KOPT-K1 (cell line): ENCODE data around the gene RABGAP1L.
A peak's percentile ranks its signal among the peaks of the same experiment; 100 is the strongest.
"Not testable (repeated sequence)": the region's sequence is repeated elsewhere in the genome, so short reads cannot be mapped to it uniquely, and the experiment has no call there.

ENCODE experiments used
- H3K27ac ChIP-seq: fragments of 200-600 bp; sonication (generic); 2 replicates; pipeline ENCODE4 v1.5.1; 2016; ENCODE audit warnings: antibody characterized with exemption, mild to moderate bottlenecking, low read depth, low read length; ENCODE audit not compliant: poor library complexity, severe bottlenecking
- H3K36me3 ChIP-seq: fragments of 200-600 bp; sonication (generic); 2 replicates; pipeline ENCODE4 v1.5.1; 2017; ENCODE audit warnings: antibody characterized with exemption, mild to moderate bottlenecking, low read length, moderate library complexity; ENCODE audit not compliant: insufficient read depth
- H3K9me3 ChIP-seq: fragments of 200-600 bp; sonication (generic); 2 replicates; pipeline ENCODE4 v1.5.1; 2017; ENCODE audit warnings: antibody characterized with exemption, low read length, mild to moderate bottlenecking; ENCODE audit not compliant: insufficient read depth, poor library complexity, severe bottlenecking

Gene RABGAP1L

DNA sequence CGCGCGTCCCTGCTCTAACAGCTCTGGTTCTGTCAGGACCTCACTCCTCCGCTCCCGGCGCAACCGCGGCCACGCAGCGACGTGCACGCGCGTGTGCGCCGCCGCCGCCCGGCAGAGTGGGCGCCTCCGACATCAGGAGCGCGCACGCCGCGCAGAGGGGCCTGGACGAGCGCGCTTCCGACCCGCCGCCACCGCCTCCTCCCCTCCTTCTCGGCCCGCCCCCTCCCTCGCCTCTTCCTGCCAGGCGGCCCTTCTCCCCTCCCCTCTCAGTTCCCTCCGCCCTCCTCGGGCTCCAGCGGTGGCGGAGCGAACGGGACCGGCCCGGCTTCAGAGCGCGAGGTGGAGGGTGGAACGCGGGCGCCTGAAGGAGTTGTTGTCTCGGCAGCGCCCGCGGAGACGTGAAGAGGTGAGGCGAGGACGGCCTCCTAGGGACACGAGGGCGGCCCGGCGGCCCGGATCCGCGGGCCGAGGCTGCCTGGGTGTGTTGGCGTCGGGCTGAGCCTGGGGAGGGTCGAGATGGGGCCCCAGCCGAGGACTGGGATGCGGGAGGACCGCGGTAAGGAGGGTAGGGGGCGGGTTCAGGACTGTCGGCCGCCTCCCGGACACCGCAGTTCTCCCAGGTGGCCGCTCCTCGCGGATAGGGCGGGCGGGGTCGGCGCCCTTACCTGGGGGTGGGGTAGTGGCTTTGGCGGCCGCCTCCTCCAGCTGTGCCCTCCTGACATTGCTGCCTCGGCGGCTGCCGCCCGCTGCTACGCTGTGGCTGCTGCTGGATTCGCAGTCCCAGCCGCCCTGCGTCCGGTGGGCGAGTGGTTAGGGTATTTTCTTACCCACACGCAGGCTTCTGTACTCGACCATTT lies at the start of gene RABGAP1L:
Gene RABGAP1L (plus strand): TSS at position 269 of the 857 bp plus-strand sequence.
- Histone ChIP-seq H3K36me3 (no peaks in the 10 kb centered on the region), H3K27ac (peak within 1 kb of the TSS; percentile 74), H3K9me3 (no peaks in the 10 kb centered on the region)

GRCh38 chr1:174110053-174110452 lies 49.3 kb upstream of the RABGAP1L start:
- Histone ChIP-seq H3K36me3 (no peaks in the 10 kb centered on the region), H3K27ac (no peak overlapping the region), H3K9me3 (no peaks in the 10 kb centered on the region)

DNA sequence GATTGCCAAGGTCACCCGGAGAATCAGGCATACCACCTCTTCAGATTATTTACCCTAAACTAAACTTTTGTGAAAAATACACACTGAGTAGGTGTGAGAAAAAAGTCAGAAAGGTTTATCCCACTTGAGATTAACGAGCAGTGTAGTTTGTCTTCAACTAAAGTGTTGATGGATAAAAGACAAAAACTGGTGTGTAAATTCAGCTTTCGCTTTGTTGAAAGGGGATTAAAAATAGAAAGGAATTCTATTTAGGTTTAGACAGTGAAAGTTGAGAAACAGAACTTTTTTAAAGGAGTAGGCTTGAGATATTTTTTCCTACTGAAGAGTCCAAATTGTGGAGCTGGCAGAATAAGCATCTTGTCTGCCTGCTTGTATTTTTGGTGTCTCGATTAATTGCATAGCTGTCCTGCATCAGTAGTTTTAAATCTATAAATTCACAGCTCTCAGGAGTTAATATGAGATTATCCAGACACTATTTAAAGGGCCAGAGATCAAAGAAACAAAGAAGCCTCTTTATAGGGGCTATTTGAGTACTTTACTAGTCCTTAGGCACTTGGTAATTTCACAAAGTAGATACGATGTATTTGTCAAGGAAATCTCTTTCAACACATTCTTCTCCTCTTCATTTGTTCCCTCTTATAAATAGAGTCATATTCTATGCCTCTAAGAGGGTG lies 46.7 kb upstream of the RABGAP1L start:
- H3K27ac ChIP-seq = no peak overlapping the region
- no peaks in the 10 kb centered on the region for H3K9me3 ChIP-seq

GRCh38 chr1:174114106-174114505 lies 45.2 kb upstream of the RABGAP1L start:
- Histone ChIP-seq H3K36me3 (no peaks in the 10 kb centered on the region), H3K9me3 (no peaks in the 10 kb centered on the region), H3K27ac (no peak overlapping the region)

More for the DNA sequence above, 46.7 kb upstream of the RABGAP1L start:
- no peaks in the 10 kb centered on the region for H3K36me3 ChIP-seq

DNA sequence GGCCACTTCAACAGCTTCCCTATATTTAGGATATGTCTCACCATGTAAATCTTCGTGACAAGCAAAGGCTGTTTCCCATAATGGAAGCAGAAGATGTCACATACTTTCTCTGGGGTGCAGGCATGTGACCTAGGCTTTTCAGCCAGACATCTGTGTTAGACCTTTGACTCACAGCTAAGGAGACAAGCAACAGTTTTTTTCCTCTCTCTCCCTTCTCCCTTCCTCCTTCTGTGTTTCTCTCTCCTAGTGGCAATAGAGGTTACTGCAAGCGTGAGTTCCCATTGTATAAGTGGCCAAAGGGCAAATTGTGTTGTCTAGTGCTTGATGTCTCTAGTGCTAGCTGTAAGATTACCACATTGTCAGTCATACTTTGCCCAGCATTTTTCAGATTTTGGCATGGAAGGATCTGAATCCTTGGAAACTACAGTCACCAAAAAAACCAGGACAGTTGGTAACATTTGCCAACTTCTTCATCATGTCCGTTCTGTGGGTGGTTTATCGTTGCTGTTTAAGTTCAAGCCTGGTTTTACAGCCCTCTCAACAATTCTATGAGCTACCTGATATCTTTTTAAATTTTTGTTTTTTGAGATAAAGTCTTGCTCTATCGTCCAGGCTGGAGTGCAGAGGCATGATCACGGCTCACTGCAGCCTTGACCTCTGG lies 44.4 kb upstream of the RABGAP1L start:
- no peaks in the 10 kb centered on the region for H3K36me3 ChIP-seq
- H3K9me3 ChIP-seq = no peaks in the 10 kb centered on the region
- no peak overlapping the region for H3K27ac ChIP-seq

DNA sequence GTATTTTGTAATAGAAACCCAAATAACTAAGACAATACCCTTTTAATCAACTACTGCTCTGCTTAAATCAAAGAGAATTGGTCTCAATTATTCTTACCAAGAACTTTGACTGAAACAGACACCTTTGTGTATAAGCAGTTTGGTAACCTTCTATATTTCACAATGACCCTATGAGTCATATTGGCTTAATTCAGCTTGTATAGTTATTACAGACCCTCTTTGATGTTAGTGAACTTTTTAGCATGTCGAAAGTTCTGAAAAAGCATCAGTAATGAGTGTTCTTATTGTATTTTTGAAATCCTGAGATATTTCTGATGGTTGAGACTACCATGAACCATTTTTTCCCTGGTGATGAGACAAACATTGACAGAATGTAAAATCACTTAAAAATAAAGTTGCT lies 43.3 kb upstream of the RABGAP1L start:
- no peak overlapping the region for H3K27ac ChIP-seq
- H3K36me3 ChIP-seq = no peaks in the 10 kb centered on the region
- H3K9me3 ChIP-seq = no peaks in the 10 kb centered on the region

DNA sequence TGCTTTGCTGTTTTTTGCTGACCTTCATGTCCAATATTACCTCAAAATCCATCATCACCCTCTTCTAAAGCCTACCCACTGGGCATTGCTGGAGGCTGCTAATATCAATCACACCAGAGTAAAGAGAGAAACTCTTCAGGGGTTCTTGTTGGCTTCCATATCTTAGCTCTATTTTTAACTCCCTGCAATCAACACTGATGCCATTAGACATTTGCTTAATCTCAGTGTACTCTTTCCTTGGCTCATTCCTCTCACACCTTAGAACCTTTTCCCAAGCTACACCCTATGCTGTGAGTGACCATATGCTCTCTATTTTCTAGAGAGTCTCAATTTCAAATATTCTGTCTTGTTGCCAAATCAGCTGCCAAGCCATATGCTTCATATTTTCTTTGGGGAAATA lies 40.6 kb upstream of the RABGAP1L start:
- no peak overlapping the region for H3K27ac ChIP-seq
- no peaks in the 10 kb centered on the region for H3K9me3 ChIP-seq
- H3K36me3 ChIP-seq = no peaks in the 10 kb centered on the region

DNA sequence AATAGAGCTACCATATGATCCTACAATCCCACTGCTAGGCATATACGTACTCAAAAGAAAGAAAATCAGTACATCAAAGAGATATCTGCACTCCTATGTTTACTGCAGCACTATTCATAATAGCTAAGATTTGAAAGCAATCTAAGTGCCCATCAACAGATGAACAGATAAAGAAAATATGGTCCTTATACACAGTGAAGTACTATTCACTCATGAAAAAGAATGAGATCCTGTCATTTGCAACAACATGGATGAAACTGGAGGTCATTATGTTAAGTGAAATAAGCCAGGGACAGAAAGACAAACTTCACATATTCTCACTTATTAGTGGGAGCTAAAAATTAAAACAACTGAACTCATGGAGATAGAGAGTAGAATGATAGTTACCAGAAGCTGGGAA lies 37.0 kb upstream of the RABGAP1L start:
- peaks cover 11% of the 10 kb centered on the region for H3K9me3 ChIP-seq
- not testable (repeated sequence) for H3K27ac ChIP-seq, H3K36me3 ChIP-seq

GRCh38 chr1:174123843-174124242 lies 35.5 kb upstream of the RABGAP1L start:
- Histone ChIP-seq H3K9me3 (peaks cover 11% of the 10 kb centered on the region), H3K27ac (no peak overlapping the region), H3K36me3 (no peaks in the 10 kb centered on the region)

DNA sequence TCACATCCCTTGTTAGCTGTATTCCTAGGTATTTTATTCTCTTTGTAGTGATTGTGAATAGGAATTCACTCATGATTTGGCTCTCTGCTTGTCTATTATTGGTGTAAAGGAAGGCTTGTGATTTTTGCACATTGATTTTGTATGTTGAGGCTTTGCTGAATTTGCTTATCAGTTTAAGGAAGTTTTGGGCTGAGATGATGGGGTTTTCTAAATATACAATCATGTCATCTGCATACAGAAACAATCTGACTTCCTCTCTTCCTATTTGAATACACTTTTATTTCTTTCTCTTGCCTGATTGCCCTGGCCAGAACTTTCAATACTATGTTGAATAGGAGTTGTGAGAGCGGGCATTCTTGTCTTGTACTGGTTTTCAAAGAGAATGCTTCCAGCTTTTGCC lies 32.1 kb upstream of the RABGAP1L start:
- not testable (repeated sequence) for H3K27ac ChIP-seq, H3K36me3 ChIP-seq
- H3K9me3 ChIP-seq = peaks cover 11% of the 10 kb centered on the region

GRCh38 chr1:174131032-174131638 lies 28.2 kb upstream of the RABGAP1L start:
- Histone ChIP-seq H3K27ac (no peak overlapping the region), H3K36me3 (no peaks in the 10 kb centered on the region), H3K9me3 (no peaks in the 10 kb centered on the region)

DNA sequence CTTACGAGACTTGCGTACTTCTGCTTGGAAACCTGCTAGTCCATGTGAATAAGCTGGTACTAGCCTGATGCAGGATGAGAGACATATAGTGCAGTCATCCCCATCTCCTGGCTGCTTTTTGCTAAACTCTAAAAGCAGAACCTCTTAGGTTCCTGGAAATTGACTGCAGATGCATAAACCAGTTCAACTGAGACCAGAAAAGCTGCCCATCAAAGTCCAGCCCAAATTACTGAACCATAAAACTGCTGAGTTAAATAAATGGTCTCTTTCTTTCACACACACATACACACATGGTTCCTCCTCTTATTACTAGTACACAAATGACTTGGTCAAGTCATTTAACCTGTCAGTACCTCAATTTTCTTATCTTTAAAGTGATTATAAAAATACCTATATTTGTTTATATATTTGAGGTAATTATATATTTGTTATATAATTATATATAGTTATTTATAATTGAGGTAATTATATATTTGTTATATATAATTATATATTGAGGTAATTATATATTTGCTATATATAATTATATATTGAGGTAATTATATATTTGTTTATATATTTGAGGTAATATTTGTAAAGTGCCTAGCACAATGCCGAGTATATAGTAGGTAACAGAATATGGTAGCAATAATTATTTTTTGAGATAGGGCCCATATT lies 25.2 kb upstream of the RABGAP1L start:
- Histone ChIP-seq H3K9me3 (no peaks in the 10 kb centered on the region), H3K27ac (no peak overlapping the region), H3K36me3 (no peaks in the 10 kb centered on the region)

DNA sequence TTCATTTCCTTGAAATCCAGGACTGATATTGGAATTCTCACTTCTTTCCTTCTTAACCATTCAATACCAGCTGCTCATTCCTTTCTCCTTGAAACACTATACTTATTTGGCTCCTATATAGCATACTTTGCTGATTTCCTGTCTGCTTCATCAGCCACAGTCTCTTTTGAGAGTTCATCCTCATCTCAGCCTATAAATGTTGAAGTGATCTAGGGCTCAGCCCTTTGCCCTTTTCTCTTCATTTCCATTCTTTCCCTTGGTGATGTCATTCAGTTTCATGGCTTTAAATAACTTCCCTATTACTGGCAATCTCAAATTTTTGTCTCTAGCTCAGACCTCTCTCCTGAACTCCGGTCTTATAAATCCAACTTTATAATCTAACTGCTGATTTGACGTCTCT lies 24.1 kb upstream of the RABGAP1L start:
- no peaks in the 10 kb centered on the region for H3K36me3 ChIP-seq
- no peak overlapping the region for H3K27ac ChIP-seq
- H3K9me3 ChIP-seq = no peaks in the 10 kb centered on the region

DNA sequence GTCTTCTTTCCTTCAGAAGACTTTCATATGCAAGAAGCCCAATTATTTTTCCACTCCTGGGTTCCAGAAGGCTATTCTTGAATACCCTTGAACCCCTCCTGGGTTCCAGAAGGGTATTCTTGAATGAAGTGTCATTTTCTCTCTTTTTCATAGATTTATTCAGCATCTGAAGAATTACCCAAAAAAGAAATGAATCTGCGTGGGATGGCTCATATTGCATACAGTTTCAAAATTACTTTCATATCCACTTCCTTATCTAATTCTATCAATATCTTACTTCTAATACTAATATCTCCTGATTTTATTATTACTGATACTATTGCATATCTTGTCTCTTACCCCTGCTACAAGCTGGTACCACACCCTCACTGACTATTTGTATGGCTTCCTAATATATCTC lies 22.6 kb upstream of the RABGAP1L start:
- Histone ChIP-seq H3K36me3 (no peaks in the 10 kb centered on the region), H3K9me3 (no peaks in the 10 kb centered on the region)

GRCh38 chr1:174142836-174143235 lies 16.5 kb upstream of the RABGAP1L start:
- Histone ChIP-seq H3K36me3 (no peaks in the 10 kb centered on the region), H3K27ac (no peak overlapping the region), H3K9me3 (no peaks in the 10 kb centered on the region)

More for the DNA sequence above, 22.6 kb upstream of the RABGAP1L start:
- H3K27ac ChIP-seq = no peak overlapping the region
